Measurements from ENCODE around the gene CNTN1. TPM values are rescaled to one million over a fixed set of nuclear protein-coding genes. Genes with fewer than 3 reads are reported as not detected.

Gene CNTN1
- total RNA-seq, 3 donors from 2014 or later (not counting 1 experiment from before 2014, with no cell fraction given) = not detected

- ATAC-seq = no peak
- no peaks in the 10 kb centered on the region for H3K36me3 ChIP-seq (ENCODE audit: control insufficient read depth, insufficient read depth, low read length)
- H3K4me3 ChIP-seq (ENCODE audit: low read length) = no peak overlapping the region
- Mint-ChIP-seq H3K4me1 (no peaks in the 10 kb centered on the region), H3K36me3 (peaks cover 6% of the 10 kb centered on the region), H3K27me3 (ENCODE audit: low read depth in 2 of 2) (no peaks in the 10 kb centered on the region), H3K27ac (no peak overlapping the region), H3K4me3 (no peak overlapping the region), H3K9me3 (peaks cover 7 to 13% of the 10 kb centered on the region in 2 donors)
- DNase-seq = no peak
- peaks cover 11% of the 10 kb centered on the region for H3K9me3 ChIP-seq (ENCODE audit: control insufficient read depth, insufficient read depth, low read length)
- H3K27ac ChIP-seq (ENCODE audit: low read length) = no peak overlapping the region
- no peaks in the 10 kb centered on the region for H3K27me3 ChIP-seq (ENCODE audit: control insufficient read depth, insufficient read depth, low read length)
- H3K4me1 ChIP-seq (ENCODE audit: control insufficient read depth, insufficient read depth, low read length) = no peaks in the 10 kb centered on the region
- intact Hi-C loops (cut with micrococcal nuclease) = no loop called here
- TF ChIP-seq CTCF (IDR thresholded peaks at IDR 0.05) = no peak
- 94% methylated on average over 4 of the region's 4 CpGs for WGBS (ENCODE audit: insufficient coverage)
Measured at GRCh38 chr12:40662366-40662765, 29.9 kb upstream of the CNTN1 start.

GRCh38 chr12:40663781-40664180 is 28.5 kb upstream of the CNTN1 start:
- DNase-seq (no peak), ATAC-seq (no peak)
- intact Hi-C loops (cut with micrococcal nuclease) = no loop called here
- H3K9me3 ChIP-seq (ENCODE audit: control insufficient read depth, insufficient read depth, low read length) = peaks cover 8% of the 10 kb centered on the region
- H3K9me3 Mint-ChIP-seq = peaks cover 5 to 13% of the 10 kb centered on the region in 2 donors
- no peaks in the 10 kb centered on the region for H3K36me3 ChIP-seq (ENCODE audit: control insufficient read depth, insufficient read depth, low read length)
- no peak overlapping the region for H3K4me3 Mint-ChIP-seq
- H3K27me3 ChIP-seq (ENCODE audit: control insufficient read depth, insufficient read depth, low read length) = no peaks in the 10 kb centered on the region
- no peaks in the 10 kb centered on the region for H3K4me1 Mint-ChIP-seq
- 92% methylated on average over 1 of the region's 1 CpG for WGBS (ENCODE audit: insufficient coverage)
- TF ChIP-seq CTCF (IDR thresholded peaks at IDR 0.05) = no peak
- no peak overlapping the region for H3K4me3 ChIP-seq (ENCODE audit: low read length)
- no peaks in the 10 kb centered on the region for H3K4me1 ChIP-seq (ENCODE audit: control insufficient read depth, insufficient read depth, low read length)
- no peak overlapping the region for H3K27ac Mint-ChIP-seq
- no peak overlapping the region for H3K27ac ChIP-seq (ENCODE audit: low read length)
- peaks cover 6% of the 10 kb centered on the region for H3K36me3 Mint-ChIP-seq
- no peaks in the 10 kb centered on the region for H3K27me3 Mint-ChIP-seq (ENCODE audit: low read depth in 2 of 2)

GRCh38 chr12:40668099-40668529 is 24.1 kb upstream of the CNTN1 start:
- intact Hi-C loops (cut with micrococcal nuclease) = no loop called here
- Histone ChIP-seq H3K9me3 (ENCODE audit: control insufficient read depth, insufficient read depth, low read length) (no peaks in the 10 kb centered on the region), H3K27me3 (ENCODE audit: control insufficient read depth, insufficient read depth, low read length) (no peaks in the 10 kb centered on the region), H3K27ac (ENCODE audit: low read length) (no peak overlapping the region), H3K36me3 (ENCODE audit: control insufficient read depth, insufficient read depth, low read length) (no peaks in the 10 kb centered on the region), H3K4me1 (ENCODE audit: control insufficient read depth, insufficient read depth, low read length) (no peaks in the 10 kb centered on the region), H3K4me3 (ENCODE audit: low read length) (no peak overlapping the region)
- Mint-ChIP-seq H3K4me3 (no peak overlapping the region), H3K27ac (no peak overlapping the region), H3K4me1 (no peaks in the 10 kb centered on the region), H3K27me3 (ENCODE audit: low read depth in 2 of 2) (no peaks in the 10 kb centered on the region), H3K36me3 (no peaks in the 10 kb centered on the region), H3K9me3 (peaks cover 3 to 4% of the 10 kb centered on the region in 2 donors)
- ATAC-seq = no peak
- 43% methylated on average over 1 of the region's 1 CpG for WGBS (ENCODE audit: insufficient coverage)
- DNase-seq = no peak
- TF ChIP-seq CTCF (IDR thresholded peaks at IDR 0.05) = no peak

GRCh38 chr12:40672741-40673271 is 19.4 kb upstream of the CNTN1 start:
- Mint-ChIP-seq H3K4me1 (no peaks in the 10 kb centered on the region), H3K36me3 (no peaks in the 10 kb centered on the region), H3K27me3 (ENCODE audit: low read depth in 2 of 2) (no peaks in the 10 kb centered on the region), H3K9me3 (peaks cover 11 to 12% of the 10 kb centered on the region in 2 donors), H3K27ac (no peak overlapping the region), H3K4me3 (no peak overlapping the region)
- intact Hi-C loops (cut with micrococcal nuclease) = no loop called here
- H3K9me3 ChIP-seq (ENCODE audit: control insufficient read depth, insufficient read depth, low read length) = no peaks in the 10 kb centered on the region
- no peak for ATAC-seq
- no peak overlapping the region for H3K4me3 ChIP-seq (ENCODE audit: low read length)
- WGBS (ENCODE audit: insufficient coverage) = 50% methylated on average over 2 of the region's 2 CpGs
- DNase-seq = no peak
- no peak for TF ChIP-seq CTCF (IDR thresholded peaks at IDR 0.05)
- no peaks in the 10 kb centered on the region for H3K27me3 ChIP-seq (ENCODE audit: control insufficient read depth, insufficient read depth, low read length)
- no peaks in the 10 kb centered on the region for H3K36me3 ChIP-seq (ENCODE audit: control insufficient read depth, insufficient read depth, low read length)
- H3K4me1 ChIP-seq (ENCODE audit: control insufficient read depth, insufficient read depth, low read length) = no peaks in the 10 kb centered on the region
- H3K27ac ChIP-seq (ENCODE audit: low read length) = no peak overlapping the region
